Erythroblast (primary cell): ENCODE results near the gene ILK.

Experiments used
- DNase-seq, 2 experiments: peaks; one replicate each; lab custom pipeline; 2025; lab: John Stamatoyannopoulos, UW
- GATA1 ChIP-seq: IDR thresholded peaks from 2 replicates; pipeline ENCODE4 v1.6.1; 2011; ENCODE audit warnings: low read depth, mild to moderate bottlenecking, control low read depth, low read length, moderate library complexity
- POLR2A ChIP-seq: IDR thresholded peaks from 2 replicates; pipeline ENCODE4 v1.6.1; 2011; ENCODE audit warnings: mild to moderate bottlenecking, low read length

The ILK gene

DNA sequence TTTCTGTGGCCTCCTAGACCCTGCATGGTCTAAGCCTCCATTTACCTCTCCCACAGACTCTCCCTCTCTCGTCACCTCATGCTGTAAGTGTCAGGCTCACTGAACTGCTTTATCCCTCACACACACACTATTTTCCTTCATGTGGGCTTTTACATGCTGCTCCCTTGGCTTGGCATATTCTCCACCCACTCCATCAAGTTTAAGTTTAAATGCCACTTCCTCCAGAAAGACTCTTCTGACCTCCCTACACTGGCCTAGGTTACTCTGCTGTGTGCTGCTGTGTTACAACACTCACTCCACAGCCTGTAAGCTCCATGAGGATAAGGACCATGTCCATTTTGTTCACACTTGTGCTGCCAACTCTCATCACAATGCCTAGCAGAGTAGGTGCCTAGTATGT is 49.5 kb downstream of the ILK start:
- no peak for TF ChIP-seq GATA1
- no peak for TF ChIP-seq POLR2A
- no peak for DNase-seq

DNA sequence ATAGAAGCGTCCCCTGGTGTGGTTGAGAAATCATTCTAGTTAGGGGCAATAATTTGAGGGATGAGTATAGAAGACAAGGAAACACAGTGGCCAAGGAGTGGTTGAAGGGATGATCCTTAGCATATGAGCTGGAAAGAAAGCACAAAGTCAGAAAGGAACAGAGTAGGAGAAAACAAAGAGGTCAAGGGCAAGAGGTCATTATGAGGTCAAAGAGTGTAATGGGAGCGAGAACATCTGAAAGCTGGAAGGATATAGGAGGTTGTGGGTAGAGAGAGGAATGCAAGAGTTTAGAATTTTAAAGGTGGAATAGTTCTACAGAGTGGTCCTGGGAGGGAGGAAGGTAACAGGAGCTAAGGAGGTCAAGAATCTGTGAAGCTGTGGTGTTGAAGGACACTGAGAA is 50.1 kb downstream of the ILK start:
- TF ChIP-seq POLR2A: no peak
- no peak for TF ChIP-seq GATA1
- DNase-seq: no peak

DNA sequence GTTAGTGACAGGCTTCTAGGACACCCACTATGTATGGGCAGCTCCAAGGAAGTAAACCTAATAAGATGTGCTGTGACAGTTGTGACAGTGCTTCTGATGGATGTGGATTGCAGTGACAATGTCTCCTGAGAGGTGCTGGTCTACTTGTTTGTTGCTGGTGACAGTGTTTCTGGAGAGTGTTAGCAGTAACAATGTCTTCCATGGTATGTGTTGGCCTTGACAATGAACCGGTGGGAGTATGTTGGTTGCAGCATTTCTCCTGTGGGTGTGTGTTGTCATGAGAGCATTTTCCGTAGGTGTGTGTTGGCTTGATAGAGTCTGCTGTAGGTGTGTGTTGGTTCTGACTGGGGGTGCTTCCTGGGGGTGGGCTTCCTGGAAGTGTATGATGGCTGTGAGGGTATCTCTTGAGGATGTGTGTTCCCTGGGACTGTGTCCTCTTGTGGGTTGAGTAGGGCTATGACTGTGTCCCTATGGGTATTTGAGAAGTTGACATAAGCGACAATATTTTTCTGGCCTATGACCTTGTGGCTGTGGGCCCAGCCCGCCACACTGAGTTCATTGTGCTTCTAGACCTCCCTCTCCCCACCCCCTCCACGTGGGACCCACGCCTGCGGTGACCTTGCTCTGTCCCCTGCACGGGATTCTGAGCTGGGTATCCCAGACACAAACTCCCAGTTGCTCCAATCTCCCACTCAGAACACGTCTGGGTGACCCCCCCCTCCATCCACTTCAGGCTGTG is 50.9 kb downstream of the ILK start:
- TF ChIP-seq GATA1 (no peak), POLR2A (no peak)
- DNase-seq: no peak

DNA sequence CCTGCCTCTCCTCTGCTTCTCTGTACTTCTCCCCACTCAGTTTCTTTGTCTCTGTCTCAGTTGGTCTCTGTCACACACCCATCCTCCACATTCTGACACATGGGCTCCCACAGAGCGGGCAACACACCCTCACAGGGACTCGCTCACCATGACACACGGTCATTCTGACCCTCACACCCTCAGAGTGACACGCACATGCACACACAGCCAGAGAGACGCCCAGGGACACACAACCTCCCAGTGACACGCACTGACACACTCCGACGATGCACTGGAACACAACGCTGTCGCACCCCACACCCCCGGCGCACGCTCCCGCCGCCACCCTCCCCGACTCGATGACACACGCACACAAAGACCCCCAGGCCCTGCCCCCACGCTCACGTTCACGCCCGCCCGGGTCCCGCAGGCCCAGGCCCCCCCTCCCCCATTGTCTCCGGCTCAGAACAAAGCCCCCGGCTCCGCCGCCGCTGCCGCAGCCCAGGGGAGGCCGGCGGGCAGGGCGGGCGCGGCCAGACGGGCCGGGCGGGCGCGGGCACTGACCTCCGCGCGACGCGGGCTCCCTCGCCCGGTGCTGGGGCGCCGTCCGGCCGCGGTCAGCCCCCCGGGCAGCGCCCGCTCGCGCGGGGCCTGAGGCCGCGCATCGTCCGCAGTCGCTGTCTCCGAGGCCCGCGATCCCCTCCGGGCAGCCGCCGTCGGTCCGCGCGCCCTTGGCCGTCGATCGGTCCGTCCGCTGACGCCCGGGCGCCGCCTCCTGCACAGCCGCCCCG is 51.6 kb downstream of the ILK start:
- DNase-seq: no peak
- TF ChIP-seq POLR2A: no peak
- no peak for TF ChIP-seq GATA1

DNA sequence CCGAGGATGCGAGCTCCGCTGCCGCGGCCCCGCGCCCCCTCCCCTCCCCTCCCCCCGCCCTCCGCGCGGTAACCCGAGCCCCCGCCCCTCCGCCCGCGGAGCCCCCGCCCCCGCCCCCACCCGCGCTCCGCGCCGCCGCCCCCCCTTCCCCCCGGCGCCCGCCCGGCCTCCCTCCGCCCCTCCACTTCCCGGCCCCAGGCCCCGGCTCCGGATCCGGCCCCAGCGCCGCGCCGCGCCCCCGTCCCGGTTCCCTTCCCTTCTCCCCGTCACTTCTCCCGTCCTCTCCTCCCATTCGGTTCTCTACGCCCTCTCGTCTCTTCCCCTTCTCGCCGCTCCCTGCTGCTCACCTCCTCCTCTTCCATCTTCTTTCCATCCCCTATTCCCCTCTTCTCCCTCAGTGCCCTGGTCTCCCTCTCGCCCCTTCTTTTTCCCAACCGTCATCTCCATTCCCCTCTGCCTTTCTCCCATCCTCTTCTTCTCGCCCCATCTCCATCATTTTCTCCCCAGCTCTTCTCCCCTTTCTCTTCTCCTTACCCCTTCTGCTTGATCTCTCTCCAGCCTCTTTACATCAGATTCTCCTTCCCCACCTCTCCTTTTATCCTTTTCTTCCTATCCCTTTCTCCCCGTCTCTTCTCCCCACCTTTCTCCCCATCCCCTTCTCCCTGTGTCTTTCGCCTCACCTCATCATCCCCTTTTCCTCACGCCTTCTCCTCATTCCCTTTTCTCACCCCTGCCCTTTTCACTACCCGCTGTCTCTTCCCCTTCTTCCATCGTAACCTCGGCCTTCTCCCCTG is 52.4 kb downstream of the ILK start, which contains the start of gene DCHS1:
TSS of gene DCHS1 (minus strand) at position 20 of the 794 bp plus-strand sequence. CDS start 14,196 bp downstream, outside the sequence.
- TF ChIP-seq GATA1 (no peak), POLR2A (no peak)
- no peak for DNase-seq

DNA sequence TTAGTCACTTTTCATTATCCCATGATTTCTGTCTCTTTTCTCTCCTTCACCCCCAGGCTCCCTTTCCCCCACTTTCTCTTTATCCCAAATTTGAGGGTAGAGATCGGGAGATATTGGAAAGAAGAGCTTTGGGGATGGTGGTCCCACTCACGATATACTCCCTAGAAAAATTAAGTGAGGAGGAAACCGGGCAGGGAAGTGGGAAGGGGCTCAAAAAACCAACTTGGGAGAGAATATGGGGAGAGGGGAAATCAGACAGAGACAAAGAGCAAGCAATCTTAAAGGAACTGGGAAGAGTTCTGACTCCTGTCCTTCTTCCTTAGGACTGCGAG is 53.0 kb downstream of the ILK start:
- DNase-seq: no peak

DNA sequence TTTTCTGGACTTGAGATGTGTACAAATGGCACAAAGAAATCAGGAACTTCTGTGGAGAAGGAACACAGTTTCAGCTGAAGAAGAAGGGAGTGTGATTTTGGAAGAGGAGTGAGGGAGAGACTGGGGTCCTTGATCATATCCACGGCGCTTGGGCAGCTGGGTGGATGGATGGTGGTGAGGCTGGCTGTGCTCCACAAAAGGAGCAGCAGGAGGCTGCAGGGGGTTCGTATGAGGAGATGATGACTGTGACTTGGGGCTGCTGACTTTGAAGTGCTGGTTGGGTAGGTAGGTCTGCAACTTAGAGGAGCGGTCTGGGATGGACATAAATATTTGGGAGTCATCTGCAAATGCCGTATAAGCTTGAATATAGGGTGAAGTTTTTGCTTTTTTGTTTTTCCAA is 53.4 kb downstream of the ILK start:
- no peak for DNase-seq
- no peak for TF ChIP-seq POLR2A
- no peak for TF ChIP-seq GATA1

More for the DNA sequence above, 53.0 kb downstream of the ILK start:
- TF ChIP-seq POLR2A: no peak

DNA sequence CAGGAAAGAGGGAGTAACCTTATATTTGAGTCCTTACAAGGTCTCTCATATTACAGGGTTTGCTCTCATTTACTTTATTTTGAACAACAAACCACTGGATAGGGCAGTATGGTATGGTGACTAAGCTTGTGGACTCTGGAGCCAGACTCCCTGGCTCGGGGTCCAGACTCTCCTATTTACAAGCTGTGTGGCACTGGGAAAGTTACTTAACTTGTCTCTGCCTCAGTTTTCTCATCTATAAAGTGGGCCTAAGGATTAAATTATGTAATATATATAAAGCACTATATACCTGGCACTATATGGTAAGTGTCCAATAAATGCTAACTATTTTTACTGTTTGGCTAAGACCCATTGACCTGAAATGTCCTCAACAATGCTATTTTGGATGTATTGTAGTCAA is 53.8 kb downstream of the ILK start:
- no peak for DNase-seq

DNA sequence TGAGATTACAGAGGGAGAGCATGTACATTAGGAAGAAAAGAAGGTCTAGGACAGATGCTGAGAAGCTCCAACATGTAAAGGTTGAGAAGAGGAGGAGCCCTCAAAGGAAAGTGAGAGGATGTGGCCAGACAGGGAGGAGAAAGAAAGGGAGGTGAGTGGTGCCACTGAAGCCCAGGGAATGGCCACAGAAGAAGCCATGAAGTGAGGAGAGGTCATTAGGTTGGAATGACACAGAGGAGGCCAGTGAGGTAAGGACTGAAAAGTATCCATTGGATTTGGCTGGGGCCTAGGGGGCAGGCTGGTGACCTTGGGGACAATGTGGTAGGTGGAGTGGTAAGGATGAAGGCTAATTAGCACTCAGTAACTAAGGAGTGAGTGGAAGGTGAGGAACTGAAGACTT is 55.1 kb downstream of the ILK start:
- DNase-seq: no peak

More for the DNA sequence above, 53.8 kb downstream of the ILK start:
- no peak for TF ChIP-seq POLR2A
- TF ChIP-seq GATA1: no peak

More for the DNA sequence above, 55.1 kb downstream of the ILK start:
- TF ChIP-seq GATA1: no peak
- no peak for TF ChIP-seq POLR2A
